NCI-H1105 (cell line): ENCODE results near the gene DEFB129.
"Not testable (repeated sequence)": the region's sequence is repeated elsewhere in the genome, so short reads cannot be mapped to it uniquely, and the experiment has no call there.

Source experiments
- DNase-seq: peaks from one replicate; lab custom pipeline; 2025; lab: John Stamatoyannopoulos, UW

Gene DEFB129

GRCh38 chr20:226958-227357 is at the start of gene DEFB129:
Gene DEFB129, plus strand, starts transcription at chr20:227258. Its CDS starts 31 bp downstream, at chr20:227289.
- DNase-seq = no peak

GRCh38 chr20:184288-184687 is 42.8 kb upstream of the DEFB129 start:
- DNase-seq = no peak

GRCh38 chr20:187733-188132 is 39.3 kb upstream of the DEFB129 start:
- DNase-seq = no peak

GRCh38 chr20:189611-190010 is 37.4 kb upstream of the DEFB129 start, which contains the start of gene DEFB128:
Gene DEFB128, minus strand, starts transcription at chr20:189711. Its CDS starts 88 bp downstream, at chr20:189623.
- no peak for DNase-seq

GRCh38 chr20:198225-198624 is 28.8 kb upstream of the DEFB129 start:
- DNase-seq = no peak

GRCh38 chr20:199996-200395 is 27.1 kb upstream of the DEFB129 start:
- no peak for DNase-seq

GRCh38 chr20:203630-204029 is 23.4 kb upstream of the DEFB129 start:
- DNase-seq = not testable (repeated sequence)

- DNase-seq = peak; percentile 20
Measured at GRCh38 chr20:208942-209566, 18.0 kb upstream of the DEFB129 start.

GRCh38 chr20:210809-211502 is 16.1 kb upstream of the DEFB129 start:
- no peak for DNase-seq

GRCh38 chr20:214383-214782 is 12.7 kb upstream of the DEFB129 start:
- DNase-seq = no peak

GRCh38 chr20:215796-216195 is 11.3 kb upstream of the DEFB129 start:
- no peak for DNase-seq

GRCh38 chr20:217266-217665 is 9.8 kb upstream of the DEFB129 start:
- DNase-seq = no peak

- DNase-seq = peak; percentile 15
Measured at GRCh38 chr20:219290-220115, 7.6 kb upstream of the DEFB129 start.

- no peak for DNase-seq
Measured at GRCh38 chr20:221258-221830, 5.7 kb upstream of the DEFB129 start.

- DNase-seq = not testable (repeated sequence)
Measured at GRCh38 chr20:225879-226278, 1.2 kb upstream of the DEFB129 start.

- no peak for DNase-seq
Measured at GRCh38 chr20:227439-228105, 514 bp downstream of the DEFB129 start.

- DNase-seq = no peak
Measured at GRCh38 chr20:235891-236290, 8.8 kb downstream of the DEFB129 start.

- no peak for DNase-seq
Measured at GRCh38 chr20:237489-237888, 10.4 kb downstream of the DEFB129 start.

- DNase-seq = no peak
Measured at GRCh38 chr20:237929-238328, 10.9 kb downstream of the DEFB129 start.

GRCh38 chr20:242905-243304 is 15.8 kb downstream of the DEFB129 start:
- no peak for DNase-seq

GRCh38 chr20:251354-251753 is 24.3 kb downstream of the DEFB129 start:
- DNase-seq = no peak

GRCh38 chr20:252801-253200 is 25.7 kb downstream of the DEFB129 start:
- DNase-seq = no peak
